HepG2 (cell line): ENCODE measurements around the gene ASTN2. TPM values are rescaled to one million over a fixed set of nuclear protein-coding genes. Genes with fewer than 3 reads are reported as not detected.

Source experiments
- ATAC-seq: fragments of 200-7000 bp; cut with Tn5 transposase; 3 replicates; pipeline ENCODE4 v1.9.1; 2020; ENCODE audit warnings: mild to moderate bottlenecking, moderate library complexity
- BruUV-seq: library from RNA; stranded (reverse); fragments of 400-500 nt; replicated peaks from 2 replicates; lab custom pipeline; 2021; lab: Mats Ljungman, UMichigan
- CTCF ChIA-PET: fragments of 300-600 bp; formaldehyde crosslinking; extraction: SDS; loops from one replicate; lab custom pipeline; 2021; ENCODE audit warnings: low total read pairs, inconsistent platforms, low intra/inter-chr PET ratio; lab: Yijun Ruan, JAX
- POLR2A ChIA-PET: fragments of 350-600 bp; sonication (Branson Sonifier 250); formaldehyde crosslinking; loops from one replicate; lab custom pipeline; 2020; ENCODE audit warnings: antibody characterized with exemption, inconsistent platforms; lab: Yijun Ruan, JAX
- DNase-seq: peaks from one replicate; pipeline ENCODE4 v3.0.0-alpha.2; 2015; ENCODE audit warnings: low spot score
- FAIRE-seq: peaks from 3 replicates; lab custom pipeline; 2011; peaks lifted over from hg19 to GRCh38; lab: Jason Lieb, UNC
- H2AFZ ChIP-seq: one replicate; pipeline ENCODE4 v1.6.1; 2011; ENCODE audit warnings: low read length, inconsistent platforms
- H3K27ac ChIP-seq: fragments of 300-600 bp; 3 replicates; pipeline ENCODE4 v1.8.0; 2011; ENCODE audit warnings: mixed run types, mild to moderate bottlenecking, mixed read lengths, low read length, inconsistent platforms; ENCODE audit not compliant: insufficient read depth; ENCODE audit errors: extremely low read length
- H3K27me3 ChIP-seq, 2 experiments: fragments of 200-600 bp in 1 of 2; 2 replicates in 1 of 2; 3 replicates in 1 of 2; pipeline versions ENCODE4 v1.6.0 to v1.8.0; 2011; ENCODE audit warnings: low read length in 2 of 2, mild to moderate bottlenecking in 2 of 2, moderate library complexity in 2 of 2, inconsistent platforms in 1 of 2; ENCODE audit not compliant: insufficient read depth in 2 of 2, control insufficient read depth in 1 of 2
- H3K36me3 ChIP-seq, 2 experiments: fragments of 200-600 bp in 1 of 2; replicated peaks in 1 of 2; 2 replicates in 1 of 2; 3 replicates in 1 of 2; pipeline versions ENCODE4 v1.5.1 to v1.8.0; 2011; ENCODE audit warnings: low read length in 2 of 2, inconsistent platforms in 1 of 2; ENCODE audit not compliant: insufficient read depth in 2 of 2, control insufficient read depth in 1 of 2
- H3K4me1 ChIP-seq: 2 replicates; pipeline ENCODE4 v1.5.1; 2012; ENCODE audit warnings: low read length, inconsistent platforms; ENCODE audit not compliant: insufficient read depth
- H3K4me2 ChIP-seq: 2 replicates; pipeline ENCODE4 v1.6.0; 2011; ENCODE audit warnings: low read depth, low read length, inconsistent platforms
- H3K4me3 ChIP-seq, 3 experiments: fragments of 200-600 bp in 1 of 3; sonication (generic), shearing (Covaris generic) in 1 of 3; replicated peaks in 1 of 3; 2 replicates each; pipeline ENCODE4 v1.5.1; 2011 to 2016; ENCODE audit warnings: low read length in 3 of 3, inconsistent platforms in 2 of 3, low read depth in 2 of 3, mild to moderate bottlenecking in 2 of 3, control low read depth in 1 of 3, mixed read lengths in 1 of 3; ENCODE audit not compliant: insufficient read depth in 1 of 3
- H3K79me2 ChIP-seq: one replicate; pipeline ENCODE4 v1.6.1; 2011; ENCODE audit warnings: low read length, inconsistent platforms; ENCODE audit not compliant: insufficient read depth
- H3K9ac ChIP-seq: 2 replicates; pipeline ENCODE4 v1.6.0; 2011; ENCODE audit warnings: mild to moderate bottlenecking, low read depth, low read length, inconsistent platforms; ENCODE audit not compliant: insufficient read depth
- H3K9me3 ChIP-seq: 2 replicates; pipeline ENCODE4 v1.5.1; 2012; ENCODE audit warnings: mild to moderate bottlenecking, low read length
- H4K20me1 ChIP-seq: 2 replicates; pipeline ENCODE4 v1.6.0; 2011; ENCODE audit warnings: inconsistent platforms, mild to moderate bottlenecking, low read length, moderate library complexity; ENCODE audit not compliant: insufficient read depth
- ATF3 ChIP-seq: sonication (generic); formaldehyde crosslinking; IDR thresholded peaks from 2 replicates; pipeline ENCODE4 v1.4.0; 2020; ENCODE audit warnings: missing genetic modification reagents
- BATF2 ChIP-seq: sonication (generic); formaldehyde crosslinking; IDR thresholded peaks from 2 replicates; pipeline ENCODE4 v1.8.0; 2022; ENCODE audit warnings: mild to moderate bottlenecking, missing genetic modification reagents, moderate library complexity
- CERS6 ChIP-seq: sonication (generic); formaldehyde crosslinking; IDR thresholded peaks from 2 replicates; pipeline ENCODE4 v1.5.0; 2020; ENCODE audit warnings: missing genetic modification reagents
- E2F5 ChIP-seq: sonication (generic); formaldehyde crosslinking; conservative IDR thresholded peaks from 2 replicates; pipeline ENCODE4 v1.4.0; 2020; ENCODE audit warnings: missing genetic modification reagents
- ETS1 ChIP-seq: sonication (generic); formaldehyde crosslinking; IDR thresholded peaks from 2 replicates; pipeline ENCODE4 v1.4.0; 2020; ENCODE audit warnings: missing genetic modification reagents
- FOXC1 ChIP-seq: sonication (generic); formaldehyde crosslinking; IDR thresholded peaks from 2 replicates; pipeline ENCODE4 v1.8.0; 2022; ENCODE audit warnings: mild to moderate bottlenecking, missing genetic modification reagents, borderline replicate concordance
- FOXP1 ChIP-seq, 2 experiments: fragments of 450-650 bp in 1 of 2; IDR thresholded peaks; 2 replicates each; pipeline ENCODE4 v1.6.1; 2017 to 2018; ENCODE audit warnings: antibody characterized with exemption in 1 of 2
- GATAD1 ChIP-seq: IDR thresholded peaks from 2 replicates; pipeline ENCODE4 v1.6.1; 2016; ENCODE audit warnings: missing genetic modification reagents, missing compliant biosample characterization
- JUN ChIP-seq: sonication (generic); formaldehyde crosslinking; IDR thresholded peaks from 2 replicates; pipeline ENCODE4 v1.4.0; 2020; ENCODE audit warnings: mild to moderate bottlenecking, missing genetic modification reagents
- MNT ChIP-seq: fragments of 450-650 bp; IDR thresholded peaks from 2 replicates; pipeline ENCODE4 v1.6.1; 2016
- PATZ1 ChIP-seq: sonication (generic); formaldehyde crosslinking; IDR thresholded peaks from 2 replicates; pipeline ENCODE4 v1.4.0; 2020; ENCODE audit warnings: missing genetic modification reagents
- TEAD3 ChIP-seq: optimal IDR thresholded peaks from 2 replicates; pipeline ENCODE3; 2016; ENCODE audit warnings: borderline replicate concordance
- ZFY ChIP-seq: sonication (generic); formaldehyde crosslinking; IDR thresholded peaks from 2 replicates; pipeline ENCODE4 v1.4.0; 2020; ENCODE audit warnings: missing genetic modification reagents
- ZNF530 ChIP-seq: sonication (generic); formaldehyde crosslinking; IDR thresholded peaks from 2 replicates; pipeline ENCODE4 v1.5.0; 2020; ENCODE audit warnings: low read depth, mild to moderate bottlenecking, missing genetic modification reagents
- ZNF747 ChIP-seq: sonication (generic); formaldehyde crosslinking; IDR thresholded peaks from 2 replicates; pipeline ENCODE4 v1.8.1; 2023; ENCODE audit warnings: missing genetic modification reagents, mild to moderate bottlenecking, borderline replicate concordance
- WGBS: methylation state at CpG from one replicate; pipeline ENCODE4 v1.1.6; 2017; ENCODE audit warnings: low lambda C conversion rate; 5-methylcytosine and 5-hydroxymethylcytosine counted together
- in situ Hi-C: cut with HindIII; loops from 2 replicates; pipeline ENCODE4 v1.10.0; 2017; ENCODE audit warnings: low pct_unique_long_range_greater_than_20kb; ENCODE audit not compliant: extremely low pct_ligation_motif_present
- intact Hi-C: fragments of 100-400 bp; cut with micrococcal nuclease; formaldehyde crosslinking; loops from one replicate; pipeline ENCODE4 v1.10.0; 2022; ENCODE audit not compliant: unreplicated experiment
- polyA plus RNA-seq, 8 experiments: library from polyadenylated mRNA; depleted of rRNA in 3 of 8; stranded (reverse) in 7 of 8; unstranded in 1 of 8; fragments of >200 nt; fragmentation: Illumina TruSeq in 4 of 8; extraction: Trizol in 4 of 8; gene quantifications; 2 replicates each; pipeline versions ENCODE4 v1.2.1 to v1.2.3, GENCODE V29; 2011 to 2016; ENCODE audit warnings: low read depth in 4 of 8, missing spikeins in 1 of 8, mixed read lengths in 1 of 8; ENCODE audit not compliant: insufficient read depth in 1 of 8
- total RNA-seq, 5 experiments: library from RNA; depleted of rRNA; stranded (reverse); fragments of >200 nt; fragmentation: Illumina TruSeq; extraction: Trizol; gene quantifications; 2 replicates each; pipeline ENCODE4 v1.2.3, GENCODE V29; 2016; ENCODE audit warnings: low read depth in 1 of 5

Gene ASTN2
- total and polyA plus RNA-seq, 2 of the 13 experiments (the other 11 are each of a cell fraction or from before 2014, with no cell fraction given) = 5.2 to 13.5 TPM

GRCh38 chr9:116837018-116837989 lies 577.6 kb downstream of the ASTN2 start:
- H3K79me2 ChIP-seq = no peaks in the 10 kb centered on the region
- no peak overlapping the region for H2AFZ ChIP-seq
- no peaks in the 10 kb centered on the region for H3K4me1 ChIP-seq
- WGBS = 10% methylated on average over 4 of the region's 5 CpGs
- FAIRE-seq (no peak), DNase-seq (no peak), ATAC-seq (no peak)
- no peaks in the 10 kb centered on the region for H3K27me3 ChIP-seq
- CTCF ChIA-PET = no interaction called here
- no peak overlapping the region for H3K9ac ChIP-seq
- H4K20me1 ChIP-seq = no peaks in the 10 kb centered on the region
- BruUV-seq = no TSS peak
- H3K4me3 ChIP-seq = no peak overlapping the region
- H3K9me3 ChIP-seq = no peaks in the 10 kb centered on the region
- H3K27ac ChIP-seq = no peak overlapping the region
- intact Hi-C loops (no loop called here), in situ Hi-C loops (no loop called here)
- POLR2A ChIA-PET = no interaction called here
- H3K4me2 ChIP-seq = no peak overlapping the region
- no peaks in the 10 kb centered on the region for H3K36me3 ChIP-seq
- TF ChIP-seq ZNF530 (no peak), CERS6 (no peak), ZFY (CRISPR knock-in tag) (no peak), ETS1 (CRISPR knock-in tag) (no peak), PATZ1 (CRISPR knock-in tag) (no peak), JUN (CRISPR knock-in tag) (no peak), FOXP1 (IDR thresholded peaks at IDR 0.05) (no peak), FOXP1 (CRISPR knock-in tag; IDR thresholded peaks at IDR 0.05) (no peak), TEAD3 (no peak), FOXC1 (CRISPR knock-in tag) (no peak), E2F5 (CRISPR knock-in tag) (no peak), BATF2 (CRISPR knock-in tag) (no peak), ATF3 (no peak), GATAD1 (CRISPR knock-in tag) (no peak), MNT (no peak), ZNF747 (CRISPR knock-in tag) (no peak)
